Parathyroid adenoma (tissue), 2 donors: ENCODE measurements around the gene CCDC178.

Experiments
- H2AFZ ChIP-seq: fragments of 300-600 bp; sonication (generic); one replicate; pipeline ENCODE4 v1.7.0; 2017; ENCODE audit warnings: antibody characterized with exemption, mild to moderate bottlenecking
- H3K27ac ChIP-seq: fragments of 300-600 bp; sonication (generic); one replicate; pipeline ENCODE4 v1.7.0; 2017
- H3K27me3 ChIP-seq: fragments of 300-600 bp; sonication (generic); one replicate; pipeline ENCODE4 v1.7.0; 2017; ENCODE audit warnings: low read length; ENCODE audit not compliant: control insufficient read depth, insufficient read depth
- H3K36me3 ChIP-seq: fragments of 300-600 bp; sonication (generic); one replicate; pipeline ENCODE4 v1.7.0; 2017; ENCODE audit warnings: low read length; ENCODE audit not compliant: control insufficient read depth, insufficient read depth
- H3K4me1 ChIP-seq: fragments of 300-600 bp; sonication (generic); one replicate; pipeline ENCODE4 v1.7.0; 2017; ENCODE audit warnings: control low read depth
- H3K4me2 ChIP-seq: fragments of 300-600 bp; sonication (generic); one replicate; pipeline ENCODE4 v1.7.0; 2017; ENCODE audit warnings: low read length
- H3K4me3 ChIP-seq: fragments of 300-600 bp; sonication (generic); one replicate; pipeline ENCODE4 v1.7.0; 2017; ENCODE audit warnings: low read depth, low read length
- H3K79me2 ChIP-seq: fragments of 300-600 bp; sonication (generic); one replicate; pipeline ENCODE4 v1.7.0; 2017; ENCODE audit warnings: control low read depth
- H3K9ac ChIP-seq: fragments of 300-600 bp; sonication (generic); one replicate; pipeline ENCODE4 v1.7.0; 2017; ENCODE audit warnings: mild to moderate bottlenecking
- H3K9me3 ChIP-seq: fragments of 300-600 bp; sonication (generic); one replicate; pipeline ENCODE4 v1.7.0; 2017; ENCODE audit warnings: low read length; ENCODE audit not compliant: control insufficient read depth
- CTCF ChIP-seq: fragments of 300-600 bp; sonication (generic); IDR thresholded peaks from one replicate; pipeline ENCODE4 v1.7.0; 2017; ENCODE audit warnings: antibody characterized with exemption, mild to moderate bottlenecking
- donor health status: primary hyperparathyroidism.

Gene CCDC178

GRCh38 chr18:33040213-33040612, 400.3 kb downstream of the CCDC178 start:
- Histone ChIP-seq H3K4me3 (no peak overlapping the region), H3K79me2 (no peaks in the 10 kb centered on the region), H3K9me3 (no peaks in the 10 kb centered on the region), H3K9ac (no peak overlapping the region), H3K4me2 (no peak overlapping the region), H3K27ac (no peak overlapping the region), H3K4me1 (no peaks in the 10 kb centered on the region), H2AFZ (no peak overlapping the region), H3K36me3 (no peaks in the 10 kb centered on the region), H3K27me3 (no peaks in the 10 kb centered on the region)
- TF ChIP-seq CTCF: no peak

- no peaks in the 10 kb centered on the region for H3K9me3 ChIP-seq
- no peaks in the 10 kb centered on the region for H3K36me3 ChIP-seq
- no peak overlapping the region for H3K9ac ChIP-seq
- no peak overlapping the region for H3K4me3 ChIP-seq
- no peaks in the 10 kb centered on the region for H3K27me3 ChIP-seq
- no peaks in the 10 kb centered on the region for H3K79me2 ChIP-seq
- H3K4me1 ChIP-seq: no peaks in the 10 kb centered on the region
- no peak overlapping the region for H2AFZ ChIP-seq
- no peak overlapping the region for H3K4me2 ChIP-seq
- TF ChIP-seq CTCF: no peak
- H3K27ac ChIP-seq: no peak overlapping the region
These were observed 405.6 kb downstream of the CCDC178 start for GRCh38 chr18:33034945-33035344.

- Histone ChIP-seq H3K4me1 (no peaks in the 10 kb centered on the region), H3K9me3 (no peaks in the 10 kb centered on the region), H3K36me3 (no peaks in the 10 kb centered on the region), H3K79me2 (no peaks in the 10 kb centered on the region), H3K4me2 (no peak overlapping the region), H2AFZ (no peak overlapping the region), H3K27ac (no peak overlapping the region), H3K9ac (no peak overlapping the region), H3K27me3 (no peaks in the 10 kb centered on the region), H3K4me3 (no peak overlapping the region)
- no peak for TF ChIP-seq CTCF
These were observed 406.3 kb downstream of the CCDC178 start for GRCh38 chr18:33034212-33034611.

GRCh38 chr18:33022370-33022769, 418.2 kb downstream of the CCDC178 start:
- H3K4me2 ChIP-seq: no peak overlapping the region
- no peaks in the 10 kb centered on the region for H3K27me3 ChIP-seq
- TF ChIP-seq CTCF: no peak

GRCh38 chr18:33020877-33021276, 419.6 kb downstream of the CCDC178 start:
- no peak for TF ChIP-seq CTCF
- Histone ChIP-seq H2AFZ (no peak overlapping the region), H3K27ac (no peak overlapping the region), H3K4me1 (no peaks in the 10 kb centered on the region), H3K79me2 (no peaks in the 10 kb centered on the region), H3K9me3 (no peaks in the 10 kb centered on the region), H3K4me3 (no peak overlapping the region), H3K4me2 (no peak overlapping the region), H3K9ac (no peak overlapping the region), H3K27me3 (no peaks in the 10 kb centered on the region), H3K36me3 (no peaks in the 10 kb centered on the region)

More at GRCh38 chr18:33022370-33022769, 418.2 kb downstream of the CCDC178 start:
- Histone ChIP-seq H3K36me3 (no peaks in the 10 kb centered on the region), H3K27ac (no peak overlapping the region), H3K4me3 (no peak overlapping the region), H3K9ac (no peak overlapping the region), H3K9me3 (no peaks in the 10 kb centered on the region), H2AFZ (no peak overlapping the region), H3K4me1 (no peaks in the 10 kb centered on the region), H3K79me2 (no peaks in the 10 kb centered on the region)
